H1 (cell line): ENCODE measurements around the gene ARMCX1. TPM values are rescaled to one million over a fixed set of nuclear protein-coding genes. Genes with fewer than 3 reads are reported as not detected.

Experiments
- CTCF ChIA-PET: fragments of 300-600 bp; sonication (Branson Sonifier 250); formaldehyde crosslinking; loops from one replicate; lab custom pipeline; 2021; ENCODE audit not compliant: partially characterized antibody; lab: Charles Lee
- POLR2A ChIA-PET: fragments of 300-600 bp; sonication (Branson Sonifier 250); formaldehyde crosslinking; loops from one replicate; lab custom pipeline; 2021; ENCODE audit warnings: inconsistent platforms; ENCODE audit not compliant: partially characterized antibody; lab: Charles Lee
- DNase-seq, 2 experiments: peaks; one replicate each; pipeline versions ENCODE4 v3.0.0 to v3.0.0-alpha.2; 2010 to 2022; ENCODE audit warnings: low spot score in 2 of 2, low read depth in 1 of 2, mixed read lengths in 1 of 2
- FAIRE-seq: peaks from 2 replicates; lab custom pipeline; 2011; peaks lifted over from hg19 to GRCh38; lab: Jason Lieb, UNC
- H2AFZ ChIP-seq: 2 replicates; pipeline ENCODE4 v1.8.1; 2012; ENCODE audit warnings: low read length, inconsistent platforms
- H2AK5ac ChIP-seq: 2 replicates; pipeline ENCODE4 v1.6.1; 2013; ENCODE audit warnings: low read depth, low read length
- H2BK120ac ChIP-seq: replicated peaks from 2 replicates; pipeline ENCODE3; 2013; ENCODE audit warnings: low read depth, low read length, inconsistent platforms
- H2BK12ac ChIP-seq: 2 replicates; pipeline ENCODE4 v1.6.1; 2013; ENCODE audit warnings: low read depth, low read length
- H2BK15ac ChIP-seq: 2 replicates; pipeline ENCODE4 v1.6.1; 2013; ENCODE audit warnings: low read length
- H2BK20ac ChIP-seq: 2 replicates; pipeline ENCODE4 v1.6.1; 2013; ENCODE audit warnings: low read length
- H2BK5ac ChIP-seq: 2 replicates; pipeline ENCODE4 v1.6.1; 2013; ENCODE audit warnings: low read depth, low read length
- H3K14ac ChIP-seq: 2 replicates; pipeline ENCODE4 v1.6.1; 2013; ENCODE audit warnings: inconsistent platforms; ENCODE audit not compliant: insufficient read length
- H3K18ac ChIP-seq: 2 replicates; pipeline ENCODE4 v1.6.1; 2013; ENCODE audit warnings: low read length; ENCODE audit errors: extremely low read depth
- H3K23ac ChIP-seq: 2 replicates; pipeline ENCODE4 v1.6.1; 2013; ENCODE audit warnings: inconsistent platforms; ENCODE audit not compliant: insufficient read length
- H3K23me2 ChIP-seq: 2 replicates; pipeline ENCODE4 v1.6.1; 2013; ENCODE audit warnings: low read depth, low read length
- H3K27ac ChIP-seq: 2 replicates; pipeline ENCODE4 v1.6.1; 2011; ENCODE audit warnings: low read depth, low read length, inconsistent platforms
- H3K27me3 ChIP-seq, 4 experiments: replicated peaks in 1 of 4; 1 replicate in 1 of 4; 2 replicates in 3 of 4; pipeline versions ENCODE4 v1.6.1 to v1.8.1; 2011 to 2013; ENCODE audit warnings: low read length in 3 of 4, mild to moderate bottlenecking in 3 of 4, inconsistent platforms in 2 of 4, mixed read lengths in 2 of 4, moderate library complexity in 1 of 4; ENCODE audit not compliant: control insufficient read depth in 3 of 4, insufficient read depth in 3 of 4; ENCODE audit errors: extremely low read depth in 1 of 4
- H3K36me3 ChIP-seq, 4 experiments: 2 replicates each; pipeline versions ENCODE4 v1.6.1 to v1.8.1; 2011 to 2013; ENCODE audit warnings: mild to moderate bottlenecking in 4 of 4, low read length in 3 of 4, moderate library complexity in 2 of 4, control low read depth in 1 of 4, inconsistent platforms in 1 of 4; ENCODE audit not compliant: insufficient read depth in 4 of 4, control insufficient read depth in 2 of 4
- H3K4ac ChIP-seq: replicated peaks from 2 replicates; pipeline ENCODE3; 2013; ENCODE audit warnings: low read length, low read depth, mixed read lengths, inconsistent platforms; ENCODE audit not compliant: insufficient read length
- H3K4me1 ChIP-seq, 4 experiments: replicated peaks in 1 of 4; 1 replicate in 1 of 4; 2 replicates in 3 of 4; pipeline versions ENCODE4 v1.6.1 to v1.8.1; 2011 to 2013; ENCODE audit warnings: low read length in 3 of 4, inconsistent platforms in 2 of 4, mixed read lengths in 1 of 4; ENCODE audit not compliant: insufficient read depth in 4 of 4, control insufficient read depth in 3 of 4
- H3K4me2 ChIP-seq, 2 experiments: 2 replicates each; pipeline versions ENCODE4 v1.6.1 to v1.8.1; 2011 to 2013; ENCODE audit warnings: low read depth in 2 of 2, low read length in 2 of 2, control low read depth in 1 of 2, inconsistent platforms in 1 of 2, mild to moderate bottlenecking in 1 of 2; ENCODE audit not compliant: insufficient read depth in 1 of 2
- H3K4me3 ChIP-seq, 4 experiments: fragments of 200-600, 300-600 bp in 1 of 4; sonication (generic), shearing (Covaris generic), sonication (Bioruptor Twin) in 1 of 4; 2 replicates each; pipeline versions ENCODE4 v1.5.1 to v1.8.1; 2011 to 2016; ENCODE audit warnings: low read length in 4 of 4, low read depth in 3 of 4, control low read depth in 2 of 4, inconsistent platforms in 2 of 4, mild to moderate bottlenecking in 2 of 4, mixed read lengths in 1 of 4, moderate library complexity in 1 of 4; ENCODE audit not compliant: insufficient read depth in 2 of 4; ENCODE audit errors: extremely low read depth in 1 of 4
- H3K56ac ChIP-seq: replicated peaks from 2 replicates; pipeline ENCODE3; 2013; ENCODE audit warnings: low read depth, mild to moderate bottlenecking, mixed read lengths, low read length, inconsistent platforms; ENCODE audit not compliant: insufficient read length
- H3K79me1 ChIP-seq: 2 replicates; pipeline ENCODE4 v1.6.1; 2013; ENCODE audit warnings: low read depth, low read length, control low read depth
- H3K79me2 ChIP-seq, 2 experiments: 2 replicates each; pipeline versions ENCODE4 v1.6.1 to v1.8.1; 2012 to 2013; ENCODE audit warnings: low read length in 2 of 2, mild to moderate bottlenecking in 2 of 2, inconsistent platforms in 1 of 2; ENCODE audit not compliant: insufficient read depth in 2 of 2, control insufficient read depth in 1 of 2
- H3K9ac ChIP-seq, 4 experiments: replicated peaks in 1 of 4; 1 replicate in 1 of 4; 2 replicates in 3 of 4; pipeline versions ENCODE4 v1.6.1 to v1.8.1; 2011 to 2013; ENCODE audit warnings: low read depth in 3 of 4, low read length in 3 of 4, control low read depth in 2 of 4, mild to moderate bottlenecking in 2 of 4, moderate library complexity in 2 of 4, inconsistent platforms in 1 of 4; ENCODE audit errors: extremely low read depth in 1 of 4
- H3K9me3 ChIP-seq, 2 experiments: 2 replicates each; pipeline versions ENCODE4 v1.6.1 to v1.8.1; 2012 to 2013; ENCODE audit warnings: mild to moderate bottlenecking in 2 of 2, moderate library complexity in 2 of 2, control low read depth in 1 of 2, inconsistent platforms in 1 of 2, low read depth in 1 of 2, low read length in 1 of 2, mixed read lengths in 1 of 2; ENCODE audit not compliant: insufficient read depth in 2 of 2
- H4K20me1 ChIP-seq, 2 experiments: replicated peaks in 1 of 2; 2 replicates each; pipeline versions ENCODE3 to v1.8.1; 2011 to 2013; ENCODE audit warnings: inconsistent platforms in 2 of 2, low read length in 2 of 2, mild to moderate bottlenecking in 1 of 2; ENCODE audit not compliant: insufficient read depth in 2 of 2, control insufficient read depth in 1 of 2
- H4K5ac ChIP-seq: 2 replicates; pipeline ENCODE4 v1.6.1; 2013; ENCODE audit warnings: low read length, low read depth, mixed read lengths, inconsistent platforms; ENCODE audit not compliant: insufficient read length
- H4K8ac ChIP-seq: 2 replicates; pipeline ENCODE4 v1.8.0; 2013; ENCODE audit warnings: mild to moderate bottlenecking, moderate library complexity, low read length, inconsistent platforms; ENCODE audit not compliant: insufficient read depth; ENCODE audit errors: extremely low read depth
- H4K91ac ChIP-seq: replicated peaks from 2 replicates; pipeline ENCODE3; 2013; ENCODE audit warnings: low read length, mixed read lengths, inconsistent platforms; ENCODE audit not compliant: insufficient read length
- ATF3 ChIP-seq: IDR thresholded peaks from 2 replicates; pipeline ENCODE4 v1.6.1; 2011; ENCODE audit warnings: low read depth, mild to moderate bottlenecking, low read length; ENCODE audit not compliant: insufficient read depth
- BRCA1 ChIP-seq: IDR thresholded peaks from 2 replicates; pipeline ENCODE4 v1.6.1; 2012; ENCODE audit warnings: low read depth, low read length, improper control_type of control experiment
- CBX5 ChIP-seq: fragments of 300-800, 300-1000 bp; sonication (generic); IDR thresholded peaks from 2 replicates; pipeline ENCODE4 v1.7.1; 2016; ENCODE audit warnings: antibody characterized with exemption, low read length, low read depth
- CHD2 ChIP-seq: IDR thresholded peaks from 2 replicates; pipeline ENCODE4 v1.6.1; 2012; ENCODE audit warnings: low read length, improper control_type of control experiment
- EGR1 ChIP-seq: IDR thresholded peaks from 2 replicates; pipeline ENCODE4 v1.6.1; 2011; ENCODE audit warnings: low read depth, low read length, borderline replicate concordance
- JUN ChIP-seq: IDR thresholded peaks from 2 replicates; pipeline ENCODE4 v1.6.1; 2011; ENCODE audit warnings: low read depth, mild to moderate bottlenecking, improper control_type of control experiment, low read length
- KDM4A ChIP-seq: IDR thresholded peaks from one replicate; pipeline ENCODE4 v1.7.1; 2012; ENCODE audit warnings: low read depth, mild to moderate bottlenecking, moderate library complexity, low read length, inconsistent platforms; ENCODE audit not compliant: severe bottlenecking
- MAFK ChIP-seq: IDR thresholded peaks from 2 replicates; pipeline ENCODE4 v1.6.1; 2012; ENCODE audit warnings: low read depth, mild to moderate bottlenecking, improper control_type of control experiment, low read length
- POLR2AphosphoS5 ChIP-seq: IDR thresholded peaks from 2 replicates; pipeline ENCODE4 v1.6.1; 2011; ENCODE audit warnings: low read depth, low read length
- RAD21 ChIP-seq, 2 experiments: IDR thresholded peaks in 1 of 2; conservative IDR thresholded peaks in 1 of 2; 2 replicates each; pipeline ENCODE4 v1.6.1; 2011; ENCODE audit warnings: low read depth in 2 of 2, low read length in 2 of 2, improper control_type of control experiment in 1 of 2, inconsistent platforms in 1 of 2, mild to moderate bottlenecking in 1 of 2, moderate library complexity in 1 of 2
- SAP30 ChIP-seq: fragments of 300-600 bp; sonication (generic); IDR thresholded peaks from 2 replicates; pipeline ENCODE4 v1.7.1; 2012; ENCODE audit warnings: low read length, moderate library complexity, mild to moderate bottlenecking, inconsistent platforms; ENCODE audit not compliant: insufficient read depth, insufficient replicate concordance
- SIRT6 ChIP-seq: IDR thresholded peaks from one replicate; pipeline ENCODE4 v1.7.1; 2012; ENCODE audit warnings: low read length, inconsistent platforms
- TAF1 ChIP-seq: IDR thresholded peaks from 2 replicates; pipeline ENCODE4 v1.6.1; 2011; ENCODE audit warnings: mild to moderate bottlenecking, low read depth, low read length
- TCF12 ChIP-seq: IDR thresholded peaks from 2 replicates; pipeline ENCODE4 v1.6.1; 2011; ENCODE audit warnings: low read depth, mild to moderate bottlenecking, low read length
- TEAD4 ChIP-seq: IDR thresholded peaks from 2 replicates; pipeline ENCODE4 v1.6.1; 2012; ENCODE audit warnings: low read depth, low read length, inconsistent platforms, mixed read lengths
- WGBS, 2 experiments: shearing (Covaris generic) in 1 of 2; methylation state at CpG; one replicate each; pipeline versions ENCODE4 v1.1.6 to v1.1.7; 2013 to 2015; ENCODE audit warnings: low lambda C conversion rate in 2 of 2, mixed read lengths in 2 of 2, inconsistent platforms in 1 of 2, low coverage in 1 of 2, missing lambda C conversion rate in 1 of 2; ENCODE audit not compliant: insufficient replicate concordance in 2 of 2, insufficient coverage in 1 of 2, insufficient read length in 1 of 2; ENCODE audit errors: extremely low coverage in 1 of 2, missing lambda C conversion rate in 1 of 2; 5-methylcytosine and 5-hydroxymethylcytosine counted together
- polyA plus RNA-seq, 7 experiments: library from polyadenylated mRNA; depleted of rRNA in 3 of 7; stranded (reverse) in 5 of 7; unstranded in 2 of 7; fragments of >200 nt in 5 of 7; fragments of 200-250 nt in 2 of 7; gene quantifications; 1 replicate in 5 of 7; 2 replicates in 1 of 7; 4 replicates in 1 of 7; pipeline versions ENCODE4 v1.2.1 to v1.2.3, GENCODE V29; 2011 to 2013; ENCODE audit warnings: missing spikeins in 2 of 7, mixed read lengths in 2 of 7
- total RNA-seq: library from RNA; stranded (reverse); fragmentation: NEBNext Ultra II Directional; extraction: Animal tissue kit (Norgen Biotek cat#: 25700); gene quantifications from 2 replicates; pipeline ENCODE4 v1.2.1, GENCODE V29; 2021

Gene ARMCX1
- total and polyA plus RNA-seq, 2 of the 8 experiments (the other 6 are each of a cell fraction or from before 2014, with no cell fraction given), result 12.5 to 29.1 TPM

DNA sequence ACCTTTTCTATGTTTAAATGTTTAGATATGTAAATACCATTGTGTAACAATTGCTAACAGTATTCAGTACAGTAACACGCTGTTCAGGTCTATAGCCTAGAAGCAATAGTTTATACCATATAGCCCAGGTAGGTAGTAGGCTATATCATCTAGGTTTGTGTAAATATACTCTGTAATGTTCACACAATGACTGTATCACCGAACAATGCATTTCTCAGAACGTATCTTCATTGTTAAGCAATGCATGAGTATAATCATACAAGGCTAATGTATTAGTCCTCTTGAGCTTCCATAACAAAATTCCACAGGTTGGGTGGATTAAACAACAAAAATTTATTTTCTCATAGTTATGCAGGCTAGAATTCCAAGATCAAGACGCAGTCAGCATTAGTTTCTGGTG, 42.4 kb upstream of the ARMCX1 start:
- no peak overlapping the region for H3K18ac ChIP-seq
- H3K56ac ChIP-seq, result no peak overlapping the region
- H4K8ac ChIP-seq, result no peak overlapping the region
- no peak overlapping the region for H3K4me2 ChIP-seq
- H4K5ac ChIP-seq, result no peak overlapping the region
- H3K79me2 ChIP-seq, result no peaks in the 10 kb centered on the region
- no peak overlapping the region for H2BK12ac ChIP-seq
- H4K20me1 ChIP-seq, result no peaks in the 10 kb centered on the region
- POLR2A ChIA-PET, result no interaction called here
- no peak overlapping the region for H2AFZ ChIP-seq
- no peak overlapping the region for H2AK5ac ChIP-seq
- H3K4ac ChIP-seq, result no peak overlapping the region
- H3K23ac ChIP-seq, result no peak overlapping the region
- no peak overlapping the region for H2BK15ac ChIP-seq
- no peak overlapping the region for H3K14ac ChIP-seq
- no peak overlapping the region for H2BK20ac ChIP-seq
- FAIRE-seq, result no peak
- H3K4me3 ChIP-seq, result no peak overlapping the region
- CTCF ChIA-PET, result interaction anchor here (0.6 kb wide), 1 partner anchor 21 kb away, joined by 3 read pairs; no protein-coding TSS in a partner anchor
- no peaks in the 10 kb centered on the region for H3K23me2 ChIP-seq
- no peaks in the 10 kb centered on the region for H3K36me3 ChIP-seq
- no peaks in the 10 kb centered on the region for H3K79me1 ChIP-seq
- H2BK120ac ChIP-seq, result no peak overlapping the region
- no peak overlapping the region for H4K91ac ChIP-seq
- TF ChIP-seq TCF12, result no peak
- no peak for TF ChIP-seq EGR1
- no peak for TF ChIP-seq MAFK
- TF ChIP-seq ATF3, result no peak
- no peak for TF ChIP-seq KDM4A
- no peak for TF ChIP-seq SIRT6
- no peak for TF ChIP-seq RAD21 (IDR thresholded peaks at IDR 0.05 in 1 of 2, conservative IDR thresholded peaks at IDR 0.05 in 1 of 2; ENCODE audit: low read depth in 2 of 2, low read length in 2 of 2)
- TF ChIP-seq JUN, result no peak
- no peak for TF ChIP-seq TEAD4
- no peak for TF ChIP-seq POLR2AphosphoS5
- TF ChIP-seq SAP30, result no peak
- TF ChIP-seq BRCA1, result no peak
- no peak for TF ChIP-seq CHD2
- TF ChIP-seq TAF1, result no peak
- no peak for TF ChIP-seq CBX5
- WGBS, 2 experiments, result 93% methylated on average over 4 of the region's 4 CpGs; no CpG with 5 or more reads in 1 of the 2 experiments
- no peak overlapping the region for H3K27ac ChIP-seq
- no peaks in the 10 kb centered on the region for H3K9me3 ChIP-seq
- DNase-seq, result no peak
- H3K27me3 ChIP-seq, result no peaks in the 10 kb centered on the region
- no peak overlapping the region for H3K9ac ChIP-seq
- no peaks in the 10 kb centered on the region for H3K4me1 ChIP-seq
- no peak overlapping the region for H2BK5ac ChIP-seq
